GM21737 (cell line): ENCODE data around the gene MRPS27.

Experiments used
- ATAC-seq: cut with Tn5 transposase; IDR thresholded peaks from one replicate; pipeline ENCODE4 v1.9.1; 2021; ENCODE audit warnings: mild to moderate bottlenecking, moderate library complexity; ENCODE audit not compliant: unreplicated experiment

The MRPS27 gene

DNA sequence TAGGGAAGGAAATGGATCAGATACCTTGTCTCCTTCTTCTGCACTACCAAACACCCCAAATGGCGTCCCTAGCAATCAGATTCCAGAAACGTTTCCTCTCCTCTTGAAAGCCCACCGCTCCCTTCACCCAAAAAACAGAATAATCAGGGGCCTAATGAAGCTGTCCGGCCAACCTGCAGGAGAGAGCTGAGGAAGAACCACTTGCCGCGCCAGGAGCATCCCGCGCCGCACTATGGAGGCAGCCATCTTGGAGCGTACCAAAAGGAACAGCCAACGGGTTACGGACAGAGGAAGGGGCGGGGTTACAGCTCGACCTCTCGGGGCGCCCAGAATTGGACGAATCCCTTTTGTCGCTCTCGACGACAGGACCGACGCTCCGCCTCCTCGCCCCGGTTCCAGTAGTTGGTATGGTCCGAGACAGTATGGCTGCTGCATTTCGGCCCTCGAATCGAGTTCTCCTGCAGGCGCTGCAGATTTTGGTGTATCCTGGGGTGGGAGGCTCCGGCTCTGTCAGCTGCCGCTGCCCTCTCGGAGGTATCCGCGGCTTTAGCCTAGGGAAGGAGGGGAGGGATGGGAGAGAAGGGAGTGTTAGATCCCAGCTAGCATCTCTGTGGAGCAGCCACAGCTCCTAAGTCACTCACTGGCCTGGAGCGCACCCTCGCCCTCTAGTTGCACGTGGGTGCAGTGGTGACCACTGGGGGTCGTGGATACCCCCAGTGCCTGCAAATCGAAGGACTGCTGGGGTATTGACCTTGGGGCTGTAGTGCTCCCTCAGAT is at the start of gene MRPS27, which contains the start of gene PTCD2:
Gene MRPS27 (minus strand): TSS at position 265 of the 777 bp plus-strand sequence. CDS start 19 bp downstream, at position 246.
Gene PTCD2 (plus strand): TSS at position 398 of the 777 bp plus-strand sequence. CDS start 10 bp downstream, at position 408.
- peak; percentile 99 for ATAC-seq

DNA sequence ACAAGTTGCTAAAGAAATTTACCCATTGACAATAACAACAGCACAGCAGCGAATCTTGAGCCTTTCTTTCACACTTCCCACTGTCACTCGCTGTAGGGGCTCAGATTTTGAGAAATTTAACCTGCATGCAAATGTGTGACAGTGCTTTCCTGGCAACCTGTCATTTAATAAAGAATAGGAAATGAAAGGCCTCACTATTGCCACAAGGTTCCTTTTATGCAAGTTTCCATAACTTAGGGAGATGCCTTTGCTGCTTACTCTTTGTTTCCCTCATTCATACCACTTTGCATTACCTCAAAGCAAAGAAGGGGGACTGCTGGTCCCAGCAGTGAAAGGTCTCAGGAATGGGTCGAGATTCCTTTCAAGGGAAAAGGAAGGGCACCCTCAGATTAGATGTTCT is 49.7 kb upstream of the MRPS27 start:
- ATAC-seq: no peak

DNA sequence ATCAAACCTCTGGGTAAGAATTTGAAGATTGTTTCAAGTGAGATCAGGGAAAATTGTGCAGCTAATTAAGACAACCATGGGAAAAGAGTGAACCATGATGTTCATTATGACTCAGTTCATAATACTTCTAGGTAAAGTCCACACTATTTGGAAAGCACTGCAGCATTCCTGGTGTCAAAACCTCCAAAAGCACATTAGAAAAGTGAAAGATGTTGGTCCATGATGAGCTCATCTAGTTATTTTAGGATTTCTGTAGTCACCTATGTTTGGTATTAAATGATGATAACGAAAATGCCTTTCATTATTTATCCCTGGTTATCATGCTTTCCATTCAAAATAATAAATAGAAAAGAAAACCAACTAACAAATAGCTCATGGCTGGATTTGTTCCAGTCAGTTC is 49.3 kb upstream of the MRPS27 start:
- ATAC-seq: no peak

DNA sequence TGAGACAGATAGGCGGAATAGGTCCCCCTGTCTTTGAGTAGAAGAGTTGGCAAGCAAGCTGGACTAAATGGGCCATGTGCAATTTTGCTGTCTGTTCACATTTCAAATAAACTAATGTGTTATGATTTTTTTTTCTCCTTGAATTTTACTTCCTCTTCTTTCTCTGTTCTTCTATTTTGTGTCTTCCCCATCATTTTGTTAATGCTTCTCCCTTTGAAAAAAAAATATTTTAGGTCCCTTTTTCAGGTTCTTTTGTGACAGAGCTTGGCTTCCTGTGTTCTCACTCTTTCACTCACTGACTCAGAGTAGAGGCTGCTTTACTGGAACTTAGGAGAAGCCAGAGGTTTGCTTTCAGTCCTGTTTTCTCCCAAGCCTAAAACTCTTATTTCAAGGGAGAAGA is 48.2 kb upstream of the MRPS27 start:
- no peak for ATAC-seq

DNA sequence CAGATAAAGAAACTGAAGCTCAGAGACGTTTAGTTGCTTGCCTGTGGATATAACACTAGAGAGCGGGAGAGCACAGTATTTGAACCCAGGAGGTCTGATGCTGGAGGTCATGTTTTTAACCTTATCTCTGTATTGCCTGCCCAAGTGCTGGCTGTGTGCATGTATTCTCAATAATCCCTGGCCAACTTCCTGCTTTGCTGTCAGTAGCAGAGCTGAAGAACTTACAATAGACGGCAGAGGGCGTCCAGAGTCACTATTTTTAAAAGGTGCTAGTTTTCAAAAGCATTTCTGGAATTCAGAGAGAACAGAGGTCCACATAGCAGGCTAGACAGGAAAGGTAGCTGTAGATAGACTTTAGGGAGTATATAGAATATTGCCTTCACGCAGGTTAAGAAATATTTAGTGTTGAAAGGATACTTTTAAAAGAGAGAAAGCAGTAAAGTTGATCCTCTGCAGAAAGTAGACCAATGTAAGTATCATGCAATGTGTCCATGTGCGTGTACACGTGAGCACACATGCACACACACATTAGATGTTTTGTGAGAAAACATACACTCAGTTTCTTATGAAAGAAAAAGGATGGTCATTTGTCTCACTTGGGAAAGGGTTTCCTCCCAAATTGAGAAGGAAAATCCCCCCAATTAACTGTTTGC is 46.4 kb upstream of the MRPS27 start:
- peak; percentile 78 for ATAC-seq

DNA sequence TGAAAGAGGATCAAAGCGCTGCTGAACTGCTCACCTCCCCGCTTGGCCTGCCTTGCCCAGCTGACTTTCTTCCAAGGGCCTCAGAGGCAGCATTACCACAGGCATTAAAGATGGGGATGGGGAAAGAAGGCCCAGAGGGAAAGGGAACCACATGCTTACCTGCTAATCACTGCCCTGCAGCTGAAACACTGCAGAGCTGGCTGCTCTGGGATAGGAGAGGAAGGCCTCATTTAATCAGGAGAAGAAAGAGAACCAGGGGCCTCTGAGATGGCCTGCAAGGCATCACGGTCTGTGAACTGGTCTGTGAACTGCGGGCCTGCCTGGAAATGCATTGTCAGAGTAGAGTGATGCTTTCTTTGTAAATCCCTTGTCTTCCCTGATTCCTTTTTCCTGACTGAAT is 44.9 kb upstream of the MRPS27 start:
- no peak for ATAC-seq

DNA sequence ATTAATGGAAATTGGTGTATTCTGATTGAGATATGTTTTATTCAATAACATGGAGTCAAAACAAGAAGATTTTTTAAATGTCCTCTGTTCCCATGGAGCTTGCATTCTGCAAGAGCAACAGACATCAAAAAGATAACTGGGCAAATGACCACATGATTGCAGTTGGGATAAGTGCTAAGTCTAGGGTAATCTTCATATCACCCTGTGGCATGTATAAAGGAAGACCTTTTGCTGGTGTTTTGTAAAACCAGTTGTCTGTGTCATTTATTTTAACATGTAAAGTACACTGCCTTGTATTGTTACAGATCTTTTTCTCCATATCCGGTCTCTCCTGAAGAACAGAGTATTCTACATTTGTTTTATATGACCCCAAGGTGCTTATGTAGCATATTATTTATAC is 44.1 kb upstream of the MRPS27 start:
- no peak for ATAC-seq

DNA sequence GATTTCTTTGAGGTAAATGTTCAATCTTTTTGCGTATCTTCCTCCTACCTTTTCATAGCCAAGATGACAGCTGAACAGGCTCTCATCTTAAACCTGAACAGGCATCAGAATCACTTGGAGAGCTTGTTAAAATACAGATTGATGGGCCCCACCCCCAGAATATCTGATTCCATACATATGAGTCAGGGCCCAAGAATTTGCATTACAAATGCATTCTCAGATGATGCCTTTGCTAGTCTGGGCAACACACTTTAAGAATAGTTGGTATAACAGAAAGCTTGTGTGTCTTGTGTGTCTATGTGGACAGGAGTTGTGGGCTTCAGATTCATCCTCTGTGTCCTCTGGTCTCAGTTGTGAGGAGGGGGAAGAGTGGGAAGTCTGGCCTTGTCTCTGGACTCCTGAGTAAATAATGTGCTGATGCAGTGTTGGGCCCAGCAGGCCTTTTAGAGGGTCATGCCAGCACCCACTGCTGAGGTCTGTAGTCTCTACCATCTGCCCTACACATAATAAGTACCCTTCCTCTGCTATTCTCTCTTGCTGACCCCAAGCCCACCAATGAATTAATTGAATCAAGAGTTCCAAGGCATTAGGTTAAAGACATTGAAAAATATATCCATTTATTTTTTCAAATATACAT is 43.2 kb upstream of the MRPS27 start:
- no peak for ATAC-seq

DNA sequence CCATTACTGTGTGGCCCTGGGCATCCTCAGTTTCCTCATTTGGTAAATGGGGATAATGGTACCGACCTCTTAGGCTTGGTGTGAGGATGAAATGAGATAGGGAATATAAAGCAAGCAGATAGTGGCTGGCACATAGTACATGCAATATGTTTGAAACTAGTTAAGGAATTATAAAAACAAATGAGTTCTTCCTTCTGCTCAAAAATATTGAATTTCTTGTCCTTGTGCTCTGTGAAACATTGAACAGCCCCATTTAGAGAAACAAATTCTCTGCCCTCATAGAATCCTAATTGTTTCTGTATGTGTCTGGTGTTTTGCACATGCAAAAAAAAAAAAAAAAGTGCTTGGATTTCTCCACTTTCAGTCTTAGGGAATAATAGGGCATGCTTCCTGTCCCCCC is 39.8 kb upstream of the MRPS27 start:
- ATAC-seq: no peak

DNA sequence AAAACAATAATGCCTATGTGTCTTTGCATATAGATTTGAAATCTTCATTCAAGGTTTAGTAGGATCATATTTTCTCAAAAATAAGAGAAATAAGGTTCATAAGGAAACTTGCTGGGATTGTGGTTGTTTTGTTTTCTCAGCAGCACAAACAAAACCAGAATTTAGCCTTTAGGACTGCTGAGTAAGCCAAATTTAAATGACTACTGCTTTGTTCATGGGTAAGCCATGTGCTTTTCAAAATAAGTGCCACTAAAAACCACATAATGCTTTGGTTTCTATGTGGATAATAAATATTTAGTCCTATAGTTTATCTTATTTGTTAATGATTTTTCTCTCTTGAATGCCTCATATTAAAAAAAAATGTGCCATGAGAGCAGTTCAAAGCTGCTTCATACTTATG is 38.9 kb upstream of the MRPS27 start:
- no peak for ATAC-seq

DNA sequence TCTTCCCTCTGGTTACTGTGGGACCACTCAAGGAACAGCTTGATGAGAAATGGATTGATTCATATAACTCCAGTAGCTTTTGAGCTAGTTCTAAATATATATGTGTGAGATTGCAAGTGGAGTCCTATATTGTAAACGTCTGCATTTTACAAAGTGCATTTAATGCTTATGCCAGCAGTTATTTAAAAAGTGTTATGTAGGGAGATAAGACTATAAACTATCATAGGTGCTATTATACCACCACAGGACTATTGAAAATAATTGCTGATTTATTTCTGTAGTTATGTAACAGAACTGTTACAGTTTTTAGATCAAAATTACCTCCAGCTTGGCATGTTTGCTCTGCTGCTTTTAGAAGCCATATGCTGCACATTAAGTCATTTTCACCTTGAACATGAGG is 36.3 kb upstream of the MRPS27 start:
- no peak for ATAC-seq

DNA sequence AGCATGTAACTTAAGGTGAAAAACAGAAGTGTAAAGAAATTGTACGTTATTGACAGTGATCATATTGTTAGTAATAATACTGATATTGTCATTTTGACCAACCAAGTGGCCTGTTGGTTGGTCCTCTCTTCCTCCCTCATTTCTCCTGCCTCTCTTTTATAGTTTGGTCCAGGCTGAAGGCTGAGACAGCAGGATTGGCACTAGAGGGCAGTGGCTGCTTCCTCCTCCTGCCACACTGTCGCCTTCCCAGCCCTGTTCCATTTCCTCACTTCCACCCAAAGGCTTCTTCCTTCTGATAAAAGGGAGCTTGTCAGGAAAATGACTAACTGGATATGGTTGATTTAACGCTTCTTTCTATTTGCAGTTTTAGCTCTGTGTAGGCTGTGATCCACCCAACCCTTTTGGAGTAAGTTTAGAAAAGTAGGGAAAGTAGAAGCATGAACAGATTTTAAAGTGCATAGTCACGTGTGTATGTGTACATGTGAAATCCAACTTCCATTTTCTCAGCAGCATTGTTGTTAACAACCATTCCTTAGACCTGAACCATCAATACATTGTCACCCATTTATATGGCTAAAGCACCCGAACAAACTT is 35.8 kb upstream of the MRPS27 start:
- no peak for ATAC-seq

DNA sequence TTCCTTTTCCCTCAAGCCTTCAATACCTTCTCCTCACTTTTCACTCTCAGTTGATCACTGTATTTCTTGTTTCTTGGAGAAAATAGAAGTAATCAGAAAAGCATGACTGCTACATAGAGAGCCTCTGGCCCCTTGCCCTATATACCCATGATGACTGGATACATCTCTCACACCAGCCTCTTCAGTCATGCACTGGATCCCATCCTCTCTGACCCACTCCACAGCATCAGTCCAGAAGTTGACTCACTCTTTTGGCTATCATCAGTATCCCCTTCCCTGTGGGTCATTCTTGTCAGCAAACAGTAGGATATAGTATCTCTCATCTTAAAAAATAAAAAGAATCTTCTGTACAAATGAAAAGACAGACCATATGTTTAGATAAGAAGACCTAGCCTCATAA is 33.0 kb upstream of the MRPS27 start:
- ATAC-seq: no peak

DNA sequence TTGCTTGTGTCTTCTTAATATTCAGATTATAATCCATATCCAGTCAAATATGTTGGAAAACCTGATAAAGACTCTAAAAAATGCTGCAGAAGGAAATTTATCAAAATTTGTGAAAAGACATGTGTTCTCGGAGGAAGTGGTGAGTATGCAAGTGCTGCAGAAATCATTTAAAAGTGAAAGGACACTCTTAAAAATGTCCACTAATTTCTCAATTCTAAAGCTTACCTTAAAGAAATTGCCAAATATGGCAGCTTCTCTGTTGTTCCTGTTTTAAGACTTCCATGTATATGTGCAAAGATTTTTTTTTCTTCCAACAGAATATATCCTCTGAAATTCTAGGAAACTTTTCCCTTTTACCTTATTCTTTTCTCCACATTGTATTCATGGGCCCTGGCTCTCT is 32.6 kb upstream of the MRPS27 start:
- ATAC-seq: no peak

DNA sequence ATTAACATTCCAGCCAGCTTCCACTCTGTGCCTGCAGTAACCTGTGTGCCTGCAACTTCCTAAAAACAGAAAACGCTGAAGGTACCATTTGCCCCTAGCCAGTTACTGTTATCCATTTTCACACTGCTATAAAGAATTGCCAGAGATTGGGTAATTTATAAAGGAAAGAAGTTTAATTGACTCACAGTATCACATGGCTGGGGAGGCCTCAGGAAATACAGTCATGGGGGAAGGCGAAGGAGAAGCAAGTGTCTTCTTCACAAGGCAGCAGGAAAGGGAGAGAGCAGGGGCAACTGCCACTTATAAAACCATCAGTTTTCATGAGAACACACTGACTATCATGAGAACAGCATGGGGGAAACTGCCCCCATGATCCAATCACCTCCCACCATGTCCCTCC is 31.3 kb upstream of the MRPS27 start:
- no peak for ATAC-seq

DNA sequence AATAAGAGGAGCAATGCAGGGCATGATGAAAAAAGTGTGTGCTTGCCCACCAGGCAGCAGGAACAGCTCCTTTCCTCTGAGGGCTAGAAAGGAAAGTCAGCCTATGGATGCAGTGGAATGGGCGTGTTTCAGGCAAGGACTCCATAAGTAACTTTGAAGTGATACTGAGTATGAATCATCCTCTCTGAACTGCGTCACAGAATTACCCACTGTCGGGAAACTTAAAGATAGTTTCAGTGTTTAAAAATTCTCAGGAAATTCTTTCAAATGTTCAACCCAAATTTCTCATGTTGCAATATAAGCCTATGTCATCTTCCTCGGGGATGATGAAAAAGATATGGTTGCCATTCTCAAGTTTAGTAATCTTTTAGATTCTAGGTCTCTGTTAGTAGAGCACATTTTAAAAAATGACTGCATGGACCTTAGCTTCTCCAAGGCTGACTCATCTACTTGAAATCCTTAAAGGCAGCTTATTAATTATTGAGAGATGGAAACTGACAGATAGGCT is 27.8 kb upstream of the MRPS27 start:
- no peak for ATAC-seq

DNA sequence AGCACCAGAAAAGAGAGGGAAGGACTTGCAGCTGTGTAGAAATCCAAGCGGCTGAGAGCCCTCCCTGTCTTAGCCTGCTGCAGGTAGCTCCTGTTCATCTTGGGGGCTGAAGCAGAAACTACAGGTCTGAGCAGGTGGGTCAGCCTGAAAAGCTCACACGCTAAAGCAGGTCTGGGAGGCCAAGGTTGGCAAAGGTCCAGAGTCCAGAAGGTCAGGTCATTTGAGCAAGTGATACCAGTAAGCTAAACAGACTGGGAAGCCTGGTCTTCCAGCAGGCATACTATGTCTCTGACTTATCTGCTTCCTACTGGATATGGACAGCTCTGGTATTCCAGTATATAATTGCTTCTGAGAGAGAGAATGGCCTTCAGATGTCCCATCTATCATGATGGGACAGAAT is 26.4 kb upstream of the MRPS27 start:
- no peak for ATAC-seq

DNA sequence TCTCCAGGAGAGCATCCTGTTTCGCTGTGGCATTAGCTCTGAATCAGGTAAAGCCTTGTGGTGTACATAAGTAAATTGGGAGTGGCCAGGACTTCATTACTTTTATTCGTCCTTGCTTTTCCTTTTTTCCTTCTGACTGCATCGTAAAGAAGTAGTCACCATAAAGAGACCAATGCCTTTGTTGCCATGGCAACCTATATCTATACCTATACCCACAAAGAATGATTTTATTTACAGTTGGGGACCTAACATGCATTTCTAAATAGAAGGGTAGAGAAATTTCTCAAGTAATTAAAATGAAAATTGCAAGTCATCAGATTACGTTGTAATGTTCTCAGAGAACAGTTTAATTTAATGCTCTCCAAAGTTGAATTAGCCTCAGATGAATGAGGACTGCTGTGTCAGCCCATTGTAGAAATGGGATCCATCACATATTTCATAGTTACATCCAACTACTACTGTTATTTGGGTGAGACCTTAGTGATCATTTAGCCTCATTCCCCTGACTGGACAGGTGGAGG is 18.7 kb upstream of the MRPS27 start:
- ATAC-seq: no peak

DNA sequence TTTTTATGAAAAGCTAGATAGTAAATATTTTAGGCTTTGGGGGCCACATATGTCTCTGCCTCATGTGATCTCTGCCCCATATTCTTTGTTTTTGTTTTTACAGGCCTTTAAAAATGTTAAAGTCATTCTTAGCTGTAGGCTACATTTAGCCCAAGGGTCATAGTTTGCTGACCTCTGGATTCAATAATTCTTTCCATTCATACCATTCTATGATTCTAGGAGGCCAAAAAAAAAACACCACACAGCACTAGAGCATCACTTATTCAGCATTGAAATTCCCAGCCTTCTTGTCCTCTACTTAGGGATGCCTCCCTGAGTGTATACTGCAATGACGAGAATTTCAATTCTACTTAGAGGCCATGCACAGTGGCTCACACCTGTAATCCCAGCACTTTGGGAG is 17.1 kb upstream of the MRPS27 start:
- no peak for ATAC-seq

DNA sequence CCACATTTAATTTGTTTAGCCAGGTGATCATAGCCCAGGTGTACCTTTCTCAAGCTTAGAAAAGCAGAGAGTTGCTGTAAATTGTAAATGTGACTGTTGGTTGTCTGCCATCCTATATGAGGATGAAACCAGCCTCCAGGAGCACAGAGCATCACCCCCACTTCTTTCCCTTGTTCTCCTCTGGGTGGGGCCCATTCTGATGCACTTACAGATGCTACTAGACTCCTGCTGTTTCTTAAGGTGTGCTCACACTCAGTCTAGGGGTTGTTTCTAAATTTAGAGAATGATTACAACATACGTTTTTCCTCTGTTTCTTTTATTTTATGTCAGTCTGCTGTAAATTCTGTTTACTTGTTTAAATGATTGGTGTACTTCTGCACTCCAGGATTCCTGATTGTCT is 10.7 kb upstream of the MRPS27 start:
- no peak for ATAC-seq

DNA sequence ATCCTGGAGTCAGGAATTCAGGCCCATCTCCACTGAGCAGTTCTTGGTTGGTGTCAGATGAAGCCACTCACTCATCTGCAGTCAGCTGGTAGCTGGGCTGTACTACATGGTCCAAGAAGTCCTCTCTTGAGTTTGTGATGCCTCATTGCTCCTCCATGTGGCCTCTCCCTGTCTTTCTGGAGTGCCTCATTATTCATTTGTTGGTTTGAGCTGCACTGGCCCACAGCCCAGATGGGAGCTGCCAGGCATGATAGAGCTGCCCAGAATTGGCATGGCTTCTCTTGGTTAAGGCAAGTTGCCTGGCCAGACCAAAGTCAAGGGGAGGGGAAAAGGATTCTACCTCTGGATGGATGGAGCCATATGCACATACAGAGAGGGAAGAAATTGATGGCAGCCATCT is 8.1 kb upstream of the MRPS27 start:
- ATAC-seq: no peak
